Amniotic stem cell (primary cell): ENCODE measurements around the gene HIP1.
"Not testable (repeated sequence)": the region's sequence is repeated elsewhere in the genome, so short reads cannot be mapped to it uniquely, and the experiment has no call there.

Experiments used
- DNase-seq: peaks from one replicate; lab custom pipeline; 2025; lab: John Stamatoyannopoulos, UW

Gene HIP1

GRCh38 chr7:75682052-75682451 lies 56.7 kb downstream of the HIP1 start:
- DNase-seq: not testable (repeated sequence)

- no peak for DNase-seq
Observed at GRCh38 chr7:75679060-75679459, 59.7 kb downstream of the HIP1 start.

- DNase-seq: no peak
Observed at GRCh38 chr7:75669579-75669978, 69.2 kb downstream of the HIP1 start.

GRCh38 chr7:75667938-75668337 lies 70.8 kb downstream of the HIP1 start:
- DNase-seq: no peak

- no peak for DNase-seq
Observed at GRCh38 chr7:75663302-75663907, 75.3 kb downstream of the HIP1 start.

GRCh38 chr7:75662579-75663301 lies 76.0 kb downstream of the HIP1 start:
- DNase-seq: no peak

GRCh38 chr7:75660566-75661215 lies 78.0 kb downstream of the HIP1 start:
- DNase-seq: no peak

GRCh38 chr7:75658802-75659201 lies 79.9 kb downstream of the HIP1 start:
- DNase-seq: no peak

GRCh38 chr7:75658369-75658768 lies 80.4 kb downstream of the HIP1 start:
- DNase-seq: no peak

GRCh38 chr7:75657866-75658265 lies 80.9 kb downstream of the HIP1 start:
- no peak for DNase-seq

- DNase-seq: no peak
Observed at GRCh38 chr7:75656740-75657139, 82.0 kb downstream of the HIP1 start.

GRCh38 chr7:75655536-75655935 lies 83.2 kb downstream of the HIP1 start:
- DNase-seq: no peak

GRCh38 chr7:75654855-75655254 lies 83.9 kb downstream of the HIP1 start:
- no peak for DNase-seq

GRCh38 chr7:75653651-75654050 lies 85.1 kb downstream of the HIP1 start:
- DNase-seq: no peak

GRCh38 chr7:75652788-75653187 lies 86.0 kb downstream of the HIP1 start:
- no peak for DNase-seq

- DNase-seq: no peak
Observed at GRCh38 chr7:75650681-75651080, 88.1 kb downstream of the HIP1 start.

GRCh38 chr7:75650062-75650461 lies 88.7 kb downstream of the HIP1 start:
- DNase-seq: no peak

GRCh38 chr7:75649462-75649861 lies 89.3 kb downstream of the HIP1 start:
- no peak for DNase-seq

- no peak for DNase-seq
Observed at GRCh38 chr7:75647709-75648438, 90.9 kb downstream of the HIP1 start.

- DNase-seq: no peak
Observed at GRCh38 chr7:75646571-75647102, 92.1 kb downstream of the HIP1 start.

GRCh38 chr7:75645570-75645969 lies 93.2 kb downstream of the HIP1 start:
- no peak for DNase-seq

GRCh38 chr7:75644589-75644988 lies 94.2 kb downstream of the HIP1 start:
- no peak for DNase-seq
